ENCODE results near the gene C1orf105.

The C1orf105 gene

GRCh38 chr1:172395576-172395975, 24.9 kb upstream of the C1orf105 start:
- in situ Hi-C loops (cut with MboI; ENCODE audit: low sequenced_read_pairs): no loop called here

- in situ Hi-C loops (cut with MboI; ENCODE audit: low sequenced_read_pairs): no loop called here
Observed at GRCh38 chr1:172397221-172397620, 23.3 kb upstream of the C1orf105 start.

- in situ Hi-C loops (cut with MboI; ENCODE audit: low sequenced_read_pairs): no loop called here
Observed at GRCh38 chr1:172397633-172398032, 22.9 kb upstream of the C1orf105 start.

- in situ Hi-C loops (cut with MboI; ENCODE audit: low sequenced_read_pairs): no loop called here
Observed at GRCh38 chr1:172398193-172398592, 22.3 kb upstream of the C1orf105 start.

- in situ Hi-C loops (cut with MboI; ENCODE audit: low sequenced_read_pairs): no loop called here
Observed at GRCh38 chr1:172398970-172399755, 21.3 kb upstream of the C1orf105 start.

GRCh38 chr1:172399756-172400721, 20.4 kb upstream of the C1orf105 start:
- in situ Hi-C loops (cut with MboI; ENCODE audit: low sequenced_read_pairs): no loop called here

- in situ Hi-C loops (cut with MboI; ENCODE audit: low sequenced_read_pairs): no loop called here
Observed at GRCh38 chr1:172400722-172401105, 19.8 kb upstream of the C1orf105 start.

GRCh38 chr1:172401477-172401876, 19.0 kb upstream of the C1orf105 start:
- in situ Hi-C loops (cut with MboI; ENCODE audit: low sequenced_read_pairs): no loop called here

- in situ Hi-C loops (cut with MboI; ENCODE audit: low sequenced_read_pairs): no loop called here
Observed at GRCh38 chr1:172401892-172402291, 18.6 kb upstream of the C1orf105 start.

GRCh38 chr1:172402878-172403569, 17.5 kb upstream of the C1orf105 start:
- in situ Hi-C loops (cut with MboI; ENCODE audit: low sequenced_read_pairs): no loop called here

GRCh38 chr1:172404121-172404520, 16.4 kb upstream of the C1orf105 start:
- in situ Hi-C loops (cut with MboI; ENCODE audit: low sequenced_read_pairs): no loop called here

GRCh38 chr1:172405912-172406311, 14.6 kb upstream of the C1orf105 start:
- in situ Hi-C loops (cut with MboI; ENCODE audit: low sequenced_read_pairs): no loop called here

- in situ Hi-C loops (cut with MboI; ENCODE audit: low sequenced_read_pairs): no loop called here
Observed at GRCh38 chr1:172406968-172407367, 13.5 kb upstream of the C1orf105 start.

GRCh38 chr1:172408958-172409357, 11.5 kb upstream of the C1orf105 start:
- in situ Hi-C loops (cut with MboI; ENCODE audit: low sequenced_read_pairs): no loop called here

- in situ Hi-C loops (cut with MboI; ENCODE audit: low sequenced_read_pairs): no loop called here
Observed at GRCh38 chr1:172410027-172410426, 10.5 kb upstream of the C1orf105 start.

GRCh38 chr1:172411791-172412338, 8.6 kb upstream of the C1orf105 start:
- in situ Hi-C loops (cut with MboI; ENCODE audit: low sequenced_read_pairs): no loop called here

- in situ Hi-C loops (cut with MboI; ENCODE audit: low sequenced_read_pairs): no loop called here
Observed at GRCh38 chr1:172414331-172414730, 6.2 kb upstream of the C1orf105 start.

GRCh38 chr1:172416496-172417035, 3.9 kb upstream of the C1orf105 start:
- in situ Hi-C loops (cut with MboI; ENCODE audit: low sequenced_read_pairs): no loop called here

GRCh38 chr1:172417557-172417956, 2.9 kb upstream of the C1orf105 start:
- in situ Hi-C loops (cut with MboI; ENCODE audit: low sequenced_read_pairs): no loop called here

- in situ Hi-C loops (cut with MboI; ENCODE audit: low sequenced_read_pairs): no loop called here
Observed at GRCh38 chr1:172421974-172422604, 1.6 kb downstream of the C1orf105 start.

All from HL-60/S4 treated with retinoic acid at 250 ng/mL for 4 days and 3 days (cell line).